H1 (cell line): ENCODE measurements around the gene LRRC43. TPM values are rescaled to one million over a fixed set of nuclear protein-coding genes. Genes with fewer than 3 reads are reported as not detected.

Source experiments
- ATF2 ChIP-seq: IDR thresholded peaks from 2 replicates; pipeline ENCODE4 v1.6.1; 2012; ENCODE audit warnings: low read length, inconsistent platforms
- ATF3 ChIP-seq: IDR thresholded peaks from 2 replicates; pipeline ENCODE4 v1.6.1; 2011; ENCODE audit warnings: low read depth, mild to moderate bottlenecking, low read length; ENCODE audit not compliant: insufficient read depth
- BACH1 ChIP-seq: IDR thresholded peaks from 2 replicates; pipeline ENCODE4 v1.6.1; 2012; ENCODE audit warnings: low read length, improper control_type of control experiment
- CEBPB ChIP-seq: IDR thresholded peaks from 2 replicates; pipeline ENCODE4 v1.6.1; 2012; ENCODE audit warnings: low read depth, low read length
- CHD7 ChIP-seq: fragments of 300-600 bp; sonication (generic); IDR thresholded peaks from 2 replicates; pipeline ENCODE4 v1.7.1; 2012; ENCODE audit warnings: low read length, moderate library complexity, mild to moderate bottlenecking, inconsistent platforms; ENCODE audit not compliant: insufficient replicate concordance
- GTF2F1 ChIP-seq: IDR thresholded peaks from 2 replicates; pipeline ENCODE4 v1.6.1; 2012; ENCODE audit warnings: low read depth, low read length, improper control_type of control experiment, borderline replicate concordance
- JUN ChIP-seq: IDR thresholded peaks from 2 replicates; pipeline ENCODE4 v1.6.1; 2011; ENCODE audit warnings: low read depth, mild to moderate bottlenecking, improper control_type of control experiment, low read length
- POLR2AphosphoS5 ChIP-seq: IDR thresholded peaks from 2 replicates; pipeline ENCODE4 v1.6.1; 2011; ENCODE audit warnings: low read depth, low read length
- TAF7 ChIP-seq: optimal IDR thresholded peaks from 2 replicates; pipeline ENCODE3; 2011; ENCODE audit warnings: low read depth, mild to moderate bottlenecking, inconsistent platforms, low read length, moderate library complexity, borderline replicate concordance
- polyA plus RNA-seq, 7 experiments: library from polyadenylated mRNA; depleted of rRNA in 3 of 7; stranded (reverse) in 5 of 7; unstranded in 2 of 7; fragments of >200 nt in 5 of 7; fragments of 200-250 nt in 2 of 7; gene quantifications; 1 replicate in 5 of 7; 2 replicates in 1 of 7; 4 replicates in 1 of 7; pipeline versions ENCODE4 v1.2.1 to v1.2.3, GENCODE V29; 2011 to 2013; ENCODE audit warnings: missing spikeins in 2 of 7, mixed read lengths in 2 of 7
- total RNA-seq: library from RNA; stranded (reverse); fragmentation: NEBNext Ultra II Directional; extraction: Animal tissue kit (Norgen Biotek cat#: 25700); gene quantifications from 2 replicates; pipeline ENCODE4 v1.2.1, GENCODE V29; 2021

Gene LRRC43
- total and polyA plus RNA-seq, 2 of the 8 experiments (the other 6 are each of a cell fraction or from before 2014, with no cell fraction given) = 0.35 to 0.44 TPM

GRCh38 chr12:122200541-122201175 is 17.7 kb downstream of the LRRC43 start (continued):
- no peak for TF ChIP-seq CHD7
- TF ChIP-seq ATF3 = no peak
- TF ChIP-seq POLR2AphosphoS5 = no peak
- TF ChIP-seq GTF2F1 = no peak
- no peak for TF ChIP-seq TAF7
- no peak for TF ChIP-seq CEBPB
- no peak for TF ChIP-seq BACH1
- TF ChIP-seq ATF2 = no peak
- no peak for TF ChIP-seq JUN
